ENCODE results near the gene KLK1. TPM values are rescaled to one million over a fixed set of nuclear protein-coding genes. Genes with fewer than 3 reads are reported as not detected.

The KLK1 gene
- 0.40 and 0.64 TPM in 2 replicates for total RNA-seq (2014; rRNA removed; shearing (Covaris generic))
- polyA plus RNA-seq (2014; cell fraction: nucleus; rRNA removed): not detected in 2 replicates

- no peak for DNase-seq (ENCODE audit: extremely low read depth, low read depth)
Measured at GRCh38 chr19:50823389-50824042, at the start of gene KLK1. Gene KLK1, minus strand, starts transcription at chr19:50823787. Its CDS starts 39 bp downstream, at chr19:50823748.

- DNase-seq (ENCODE audit: extremely low read depth, low read depth): no peak
Measured at GRCh38 chr19:50873056-50873455, 49.5 kb upstream of the KLK1 start, which contains the start of gene KLK2. Gene KLK2, plus strand, starts transcription at chr19:50873439. Its CDS starts 35 bp downstream, at chr19:50873474.

- DNase-seq (ENCODE audit: extremely low read depth, low read depth): no peak
Measured at GRCh38 chr19:50870417-50871089, 47.0 kb upstream of the KLK1 start.

- no peak for DNase-seq (ENCODE audit: extremely low read depth, low read depth)
Measured at GRCh38 chr19:50869479-50869878, 45.9 kb upstream of the KLK1 start.

- DNase-seq (ENCODE audit: extremely low read depth, low read depth): no peak
Measured at GRCh38 chr19:50861496-50862286, 38.1 kb upstream of the KLK1 start.

- no peak for DNase-seq (ENCODE audit: extremely low read depth, low read depth)
Measured at GRCh38 chr19:50861010-50861409, 37.4 kb upstream of the KLK1 start.

- no peak for DNase-seq (ENCODE audit: extremely low read depth, low read depth)
Measured at GRCh38 chr19:50859849-50860248, 36.3 kb upstream of the KLK1 start.

- no peak for DNase-seq (ENCODE audit: extremely low read depth, low read depth)
Measured at GRCh38 chr19:50858886-50859285, 35.3 kb upstream of the KLK1 start.

- DNase-seq (ENCODE audit: extremely low read depth, low read depth): no peak
Measured at GRCh38 chr19:50857366-50857765, 33.8 kb upstream of the KLK1 start.

- DNase-seq (ENCODE audit: extremely low read depth, low read depth): no peak
Measured at GRCh38 chr19:50854636-50855410, 31.2 kb upstream of the KLK1 start, which contains the start of gene KLK3. Gene KLK3, plus strand, starts transcription at chr19:50854915. Its CDS starts 41 bp downstream, at chr19:50854956.

- DNase-seq (ENCODE audit: extremely low read depth, low read depth): no peak
Measured at GRCh38 chr19:50851620-50852019, 28.0 kb upstream of the KLK1 start.

GRCh38 chr19:50850738-50851137, 27.2 kb upstream of the KLK1 start:
- DNase-seq (ENCODE audit: extremely low read depth, low read depth): no peak

- no peak for DNase-seq (ENCODE audit: extremely low read depth, low read depth)
Measured at GRCh38 chr19:50844296-50844935, 20.8 kb upstream of the KLK1 start.

- no peak for DNase-seq (ENCODE audit: extremely low read depth, low read depth)
Measured at GRCh38 chr19:50843701-50844221, 20.2 kb upstream of the KLK1 start.

- no peak for DNase-seq (ENCODE audit: extremely low read depth, low read depth)
Measured at GRCh38 chr19:50843205-50843604, 19.6 kb upstream of the KLK1 start.

GRCh38 chr19:50842130-50842529, 18.5 kb upstream of the KLK1 start:
- DNase-seq (ENCODE audit: extremely low read depth, low read depth): no peak

GRCh38 chr19:50839712-50840655, 16.4 kb upstream of the KLK1 start:
- no peak for DNase-seq (ENCODE audit: extremely low read depth, low read depth)

GRCh38 chr19:50838239-50838638, 14.7 kb upstream of the KLK1 start:
- DNase-seq (ENCODE audit: extremely low read depth, low read depth): no peak

GRCh38 chr19:50837300-50837699, 13.7 kb upstream of the KLK1 start:
- DNase-seq (ENCODE audit: extremely low read depth, low read depth): no peak
